Measurements from ENCODE around the gene SMAGP.
"Not testable (repeated sequence)": the region's sequence is repeated elsewhere in the genome, so short reads cannot be mapped to it uniquely, and the experiment has no call there.

SMAGP gene

GRCh38 chr12:51264297-51264696, 5.9 kb downstream of the SMAGP start:
- Histone ChIP-seq H3K27ac (ENCODE audit: low read depth, low read length) (no peak overlapping the region), H3K9me3 (ENCODE audit: control insufficient read depth in 1 of 2, low read length in 2 of 2) (no peaks in the 10 kb centered on the region), H3K27me3 (ENCODE audit: control insufficient read depth in 1 of 2, insufficient read depth in 2 of 2, low read length in 2 of 2) (no peaks in the 10 kb centered on the region)

GRCh38 chr12:51263341-51263740, 6.9 kb downstream of the SMAGP start:
- H3K4me1 ChIP-seq (ENCODE audit: control insufficient read depth in 1 of 2, insufficient read depth in 2 of 2, low read length in 2 of 2), result no peaks in the 10 kb centered on the region
- H3K27me3 ChIP-seq (ENCODE audit: control insufficient read depth in 1 of 2, insufficient read depth in 2 of 2, low read length in 2 of 2), result no peaks in the 10 kb centered on the region
- no peak overlapping the region for H3K4me3 ChIP-seq (ENCODE audit: low read depth in 1 of 2, low read length in 2 of 2)
- H3K27ac ChIP-seq (ENCODE audit: low read depth, low read length), result no peak overlapping the region
- H3K36me3 ChIP-seq (ENCODE audit: control insufficient read depth in 1 of 2, insufficient read depth in 2 of 2, low read length in 2 of 2), result peaks cover 0 to 2% of the 10 kb centered on the region in 2 donors
- H3K9ac ChIP-seq (ENCODE audit: low read depth in 1 of 2, low read length in 2 of 2), result no peak overlapping the region
- no peaks in the 10 kb centered on the region for H3K9me3 ChIP-seq (ENCODE audit: control insufficient read depth in 1 of 2, low read length in 2 of 2)

More at GRCh38 chr12:51264297-51264696, 5.9 kb downstream of the SMAGP start:
- no peak overlapping the region for H3K9ac ChIP-seq (ENCODE audit: low read depth in 1 of 2, low read length in 2 of 2)
- H3K4me1 ChIP-seq (ENCODE audit: control insufficient read depth in 1 of 2, insufficient read depth in 2 of 2, low read length in 2 of 2), result peaks cover 0 to 6% of the 10 kb centered on the region in 2 donors
- no peak overlapping the region for H3K4me3 ChIP-seq (ENCODE audit: low read depth in 1 of 2, low read length in 2 of 2)
- peaks cover 0 to 2% of the 10 kb centered on the region in 2 donors for H3K36me3 ChIP-seq (ENCODE audit: control insufficient read depth in 1 of 2, insufficient read depth in 2 of 2, low read length in 2 of 2)

- no peaks in the 10 kb centered on the region for H3K9me3 ChIP-seq (ENCODE audit: control insufficient read depth in 1 of 2, low read length in 2 of 2)
- H3K9ac ChIP-seq (ENCODE audit: low read depth in 1 of 2, low read length in 2 of 2), result no peak overlapping the region
- H3K27ac ChIP-seq (ENCODE audit: low read depth, low read length), result no peak overlapping the region
- H3K4me3 ChIP-seq (ENCODE audit: low read depth in 1 of 2, low read length in 2 of 2), result no peak overlapping the region
- no peaks in the 10 kb centered on the region for H3K27me3 ChIP-seq (ENCODE audit: control insufficient read depth in 1 of 2, insufficient read depth in 2 of 2, low read length in 2 of 2)
- peaks cover 0 to 2% of the 10 kb centered on the region in 2 donors for H3K36me3 ChIP-seq (ENCODE audit: control insufficient read depth in 1 of 2, insufficient read depth in 2 of 2, low read length in 2 of 2)
- no peaks in the 10 kb centered on the region for H3K4me1 ChIP-seq (ENCODE audit: control insufficient read depth in 1 of 2, insufficient read depth in 2 of 2, low read length in 2 of 2)
Observed at GRCh38 chr12:51262758-51263177, 7.4 kb downstream of the SMAGP start.

- not testable (repeated sequence) for H3K9me3 ChIP-seq (ENCODE audit: control insufficient read depth in 1 of 2, low read length in 2 of 2); H3K36me3 ChIP-seq (ENCODE audit: control insufficient read depth in 1 of 2, insufficient read depth in 2 of 2, low read length in 2 of 2); H3K27me3 ChIP-seq (ENCODE audit: control insufficient read depth in 1 of 2, insufficient read depth in 2 of 2, low read length in 2 of 2); H3K4me1 ChIP-seq (ENCODE audit: control insufficient read depth in 1 of 2, insufficient read depth in 2 of 2, low read length in 2 of 2); H3K27ac ChIP-seq (ENCODE audit: low read depth, low read length); H3K4me3 ChIP-seq (ENCODE audit: low read depth in 1 of 2, low read length in 2 of 2); H3K9ac ChIP-seq (ENCODE audit: low read depth in 1 of 2, low read length in 2 of 2)
Observed at GRCh38 chr12:51259600-51259999, 10.6 kb downstream of the SMAGP start.

DNA sequence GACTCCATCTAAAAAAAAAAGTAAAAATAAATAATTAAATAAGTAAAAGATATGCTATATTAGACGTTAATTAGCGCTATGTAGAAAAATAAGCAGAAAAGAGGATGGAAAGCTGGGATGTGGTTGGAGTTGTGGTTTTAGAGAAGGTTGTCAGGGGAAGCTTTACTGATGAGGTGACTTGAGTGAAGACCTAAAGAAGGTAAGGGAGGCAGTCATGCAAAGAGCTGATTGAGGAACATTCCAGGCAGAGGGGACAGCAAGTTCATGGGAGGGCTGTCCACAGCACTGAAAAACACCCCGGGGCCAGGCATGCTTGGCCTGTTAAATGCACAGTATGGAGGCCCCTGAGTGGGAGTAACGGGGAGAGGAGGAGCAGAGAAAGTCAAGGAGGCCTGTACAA, 15.7 kb downstream of the SMAGP start:
- Histone ChIP-seq H3K36me3 (ENCODE audit: control insufficient read depth in 1 of 2, insufficient read depth in 2 of 2, low read length in 2 of 2) (peaks cover 0 to 12% of the 10 kb centered on the region in 2 donors), H3K4me3 (ENCODE audit: low read depth in 1 of 2, low read length in 2 of 2) (no peak overlapping the region), H3K9me3 (ENCODE audit: control insufficient read depth in 1 of 2, low read length in 2 of 2) (no peaks in the 10 kb centered on the region), H3K27ac (ENCODE audit: low read depth, low read length) (no peak overlapping the region), H3K9ac (ENCODE audit: low read depth in 1 of 2, low read length in 2 of 2) (no peak overlapping the region), H3K27me3 (ENCODE audit: control insufficient read depth in 1 of 2, insufficient read depth in 2 of 2, low read length in 2 of 2) (no peaks in the 10 kb centered on the region), H3K4me1 (ENCODE audit: control insufficient read depth in 1 of 2, insufficient read depth in 2 of 2, low read length in 2 of 2) (no peaks in the 10 kb centered on the region)

- peaks cover 0 to 12% of the 10 kb centered on the region in 2 donors for H3K36me3 ChIP-seq (ENCODE audit: control insufficient read depth in 1 of 2, insufficient read depth in 2 of 2, low read length in 2 of 2)
- H3K4me3 ChIP-seq (ENCODE audit: low read depth in 1 of 2, low read length in 2 of 2), result no peak overlapping the region
- no peaks in the 10 kb centered on the region for H3K4me1 ChIP-seq (ENCODE audit: control insufficient read depth in 1 of 2, insufficient read depth in 2 of 2, low read length in 2 of 2)
- H3K9me3 ChIP-seq (ENCODE audit: control insufficient read depth in 1 of 2, low read length in 2 of 2), result no peaks in the 10 kb centered on the region
- no peaks in the 10 kb centered on the region for H3K27me3 ChIP-seq (ENCODE audit: control insufficient read depth in 1 of 2, insufficient read depth in 2 of 2, low read length in 2 of 2)
- no peak overlapping the region for H3K27ac ChIP-seq (ENCODE audit: low read depth, low read length)
- H3K9ac ChIP-seq (ENCODE audit: low read depth in 1 of 2, low read length in 2 of 2), result no peak overlapping the region
Observed at GRCh38 chr12:51253276-51253675, 16.9 kb downstream of the SMAGP start.

- H3K9ac ChIP-seq (ENCODE audit: low read depth in 1 of 2, low read length in 2 of 2), result no peak overlapping the region
- H3K4me3 ChIP-seq (ENCODE audit: low read depth in 1 of 2, low read length in 2 of 2), result no peak overlapping the region
- peaks cover 21 to 22% of the 10 kb centered on the region in 2 donors for H3K4me1 ChIP-seq (ENCODE audit: control insufficient read depth in 1 of 2, insufficient read depth in 2 of 2, low read length in 2 of 2)
Observed at GRCh38 chr12:51247523-51248206, 22.6 kb downstream of the SMAGP start.

GRCh38 chr12:51246254-51246853, 23.9 kb downstream of the SMAGP start:
- no peak overlapping the region for H3K4me3 ChIP-seq (ENCODE audit: low read depth in 1 of 2, low read length in 2 of 2)
- no peak overlapping the region for H3K27ac ChIP-seq (ENCODE audit: low read depth, low read length)
- no peak overlapping the region for H3K9ac ChIP-seq (ENCODE audit: low read depth in 1 of 2, low read length in 2 of 2)
- peaks cover 22% of the 10 kb centered on the region in 2 donors for H3K4me1 ChIP-seq (ENCODE audit: control insufficient read depth in 1 of 2, insufficient read depth in 2 of 2, low read length in 2 of 2)
- H3K36me3 ChIP-seq (ENCODE audit: control insufficient read depth in 1 of 2, insufficient read depth in 2 of 2, low read length in 2 of 2), result peaks cover 26 to 46% of the 10 kb centered on the region in 2 donors
- H3K27me3 ChIP-seq (ENCODE audit: control insufficient read depth in 1 of 2, insufficient read depth in 2 of 2, low read length in 2 of 2), result no peaks in the 10 kb centered on the region
- no peaks in the 10 kb centered on the region for H3K9me3 ChIP-seq (ENCODE audit: control insufficient read depth in 1 of 2, low read length in 2 of 2)

More at GRCh38 chr12:51247523-51248206, 22.6 kb downstream of the SMAGP start:
- Histone ChIP-seq H3K9me3 (ENCODE audit: control insufficient read depth in 1 of 2, low read length in 2 of 2) (no peaks in the 10 kb centered on the region), H3K27me3 (ENCODE audit: control insufficient read depth in 1 of 2, insufficient read depth in 2 of 2, low read length in 2 of 2) (no peaks in the 10 kb centered on the region), H3K36me3 (ENCODE audit: control insufficient read depth in 1 of 2, insufficient read depth in 2 of 2, low read length in 2 of 2) (peaks cover 20 to 35% of the 10 kb centered on the region in 2 donors), H3K27ac (ENCODE audit: low read depth, low read length) (no peak overlapping the region)

- Histone ChIP-seq H3K9ac (ENCODE audit: low read depth in 1 of 2, low read length in 2 of 2) (no peak overlapping the region), H3K36me3 (ENCODE audit: control insufficient read depth in 1 of 2, insufficient read depth in 2 of 2, low read length in 2 of 2) (peaks cover 32 to 51% of the 10 kb centered on the region in 2 donors), H3K4me3 (ENCODE audit: low read depth in 1 of 2, low read length in 2 of 2) (no peak overlapping the region), H3K27ac (ENCODE audit: low read depth, low read length) (no peak overlapping the region), H3K27me3 (ENCODE audit: control insufficient read depth in 1 of 2, insufficient read depth in 2 of 2, low read length in 2 of 2) (no peaks in the 10 kb centered on the region), H3K9me3 (ENCODE audit: control insufficient read depth in 1 of 2, low read length in 2 of 2) (no peaks in the 10 kb centered on the region), H3K4me1 (ENCODE audit: control insufficient read depth in 1 of 2, insufficient read depth in 2 of 2, low read length in 2 of 2) (peaks cover 26 to 27% of the 10 kb centered on the region in 2 donors)
Observed at GRCh38 chr12:51245476-51246253, 24.6 kb downstream of the SMAGP start.

DNA sequence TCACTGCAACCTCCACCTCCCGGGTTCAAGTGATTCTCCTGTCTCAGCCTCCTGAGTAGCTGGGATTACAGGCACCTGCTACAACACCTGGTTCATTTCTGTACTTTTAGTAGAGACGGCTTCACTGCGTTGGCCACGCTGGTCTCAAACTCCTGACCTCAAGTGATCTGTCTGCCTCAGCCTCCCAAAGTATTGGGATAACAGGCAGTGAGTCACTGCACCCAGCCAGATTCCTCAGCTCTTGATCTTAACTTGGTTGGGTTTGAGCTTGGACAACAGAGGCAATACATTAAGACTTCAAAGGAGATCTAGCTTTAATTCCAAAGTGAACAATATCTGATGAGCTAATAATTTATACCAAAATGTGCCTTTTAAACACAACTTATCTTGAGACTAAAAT, 25.9 kb downstream of the SMAGP start:
- no peak overlapping the region for H3K4me3 ChIP-seq (ENCODE audit: low read depth in 1 of 2, low read length in 2 of 2)
- peaks cover 35 to 36% of the 10 kb centered on the region in 2 donors for H3K4me1 ChIP-seq (ENCODE audit: control insufficient read depth in 1 of 2, insufficient read depth in 2 of 2, low read length in 2 of 2)
- peaks cover 41 to 53% of the 10 kb centered on the region in 2 donors for H3K36me3 ChIP-seq (ENCODE audit: control insufficient read depth in 1 of 2, insufficient read depth in 2 of 2, low read length in 2 of 2)
- H3K9ac ChIP-seq (ENCODE audit: low read depth in 1 of 2, low read length in 2 of 2), result no peak overlapping the region
- H3K9me3 ChIP-seq (ENCODE audit: control insufficient read depth in 1 of 2, low read length in 2 of 2), result no peaks in the 10 kb centered on the region
- H3K27ac ChIP-seq (ENCODE audit: low read depth, low read length), result no peak overlapping the region
- H3K27me3 ChIP-seq (ENCODE audit: control insufficient read depth in 1 of 2, insufficient read depth in 2 of 2, low read length in 2 of 2), result no peaks in the 10 kb centered on the region

Measured in duodenal mucosa (tissue), 2 donors.